Ovary (tissue), 3 donors: ENCODE measurements around the gene SPCS3.

ENCODE experiments used
- EP300 ChIP-seq: sonication (generic); formaldehyde crosslinking; IDR thresholded peaks from one replicate; pipeline ENCODE4 v1.6.1; 2017; ENCODE audit warnings: antibody characterized with exemption
- TF ChIP-seq, protein P1 (sequence below), 3 donors: fragments of 450-650 bp in 2 of 3; fragments of 200-600 bp in 1 of 3; IDR thresholded peaks; one replicate each; pipeline versions ENCODE4 v1.5.1 to v1.8.0; 2016 to 2022; ENCODE audit warnings: antibody characterized with exemption in 3 of 3, mild to moderate bottlenecking in 1 of 3
- donor health status: DM: no; HTN: no; CAD: no.

DNA sequence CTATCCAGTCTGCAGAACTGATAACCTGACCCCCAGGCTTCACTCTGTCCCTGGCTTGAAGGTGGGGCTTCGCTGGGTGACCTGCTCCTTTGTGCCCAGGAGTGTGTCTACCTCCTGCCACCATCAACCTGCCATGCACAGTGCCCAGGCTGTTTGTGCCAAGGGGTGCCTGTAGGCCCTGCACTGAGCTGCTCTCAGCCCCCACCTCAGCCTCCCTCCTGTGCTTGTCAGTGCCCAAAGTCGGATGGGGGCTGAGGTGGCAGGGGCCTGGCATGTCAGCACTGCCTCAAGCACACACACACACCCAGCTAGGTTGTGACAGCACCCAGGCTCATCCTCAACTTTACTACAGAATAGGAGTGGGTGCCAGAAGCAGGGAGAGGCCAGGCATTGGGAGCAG lies 23.5 kb downstream of the SPCS3 start:
- TF ChIP-seq EP300: no peak
- TF ChIP-seq, protein P1, sequence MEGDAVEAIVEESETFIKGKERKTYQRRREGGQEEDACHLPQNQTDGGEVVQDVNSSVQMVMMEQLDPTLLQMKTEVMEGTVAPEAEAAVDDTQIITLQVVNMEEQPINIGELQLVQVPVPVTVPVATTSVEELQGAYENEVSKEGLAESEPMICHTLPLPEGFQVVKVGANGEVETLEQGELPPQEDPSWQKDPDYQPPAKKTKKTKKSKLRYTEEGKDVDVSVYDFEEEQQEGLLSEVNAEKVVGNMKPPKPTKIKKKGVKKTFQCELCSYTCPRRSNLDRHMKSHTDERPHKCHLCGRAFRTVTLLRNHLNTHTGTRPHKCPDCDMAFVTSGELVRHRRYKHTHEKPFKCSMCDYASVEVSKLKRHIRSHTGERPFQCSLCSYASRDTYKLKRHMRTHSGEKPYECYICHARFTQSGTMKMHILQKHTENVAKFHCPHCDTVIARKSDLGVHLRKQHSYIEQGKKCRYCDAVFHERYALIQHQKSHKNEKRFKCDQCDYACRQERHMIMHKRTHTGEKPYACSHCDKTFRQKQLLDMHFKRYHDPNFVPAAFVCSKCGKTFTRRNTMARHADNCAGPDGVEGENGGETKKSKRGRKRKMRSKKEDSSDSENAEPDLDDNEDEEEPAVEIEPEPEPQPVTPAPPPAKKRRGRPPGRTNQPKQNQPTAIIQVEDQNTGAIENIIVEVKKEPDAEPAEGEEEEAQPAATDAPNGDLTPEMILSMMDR (IDR thresholded peaks at IDR 0.05): no peak
